Thymus (tissue), 11 donors: ENCODE measurements around the gene FBXO15. TPM values are rescaled to one million over a fixed set of nuclear protein-coding genes. Genes with fewer than 3 reads are reported as not detected.
A peak's percentile ranks its signal among the peaks of the same experiment; 100 is the strongest.

Source experiments
- DNase-seq, 9 donors: peaks; one replicate each; pipeline ENCODE4 v3.0.0-alpha.2; 2013; ENCODE audit warnings: low spot score in 9 of 9, low read depth in 6 of 9, missing footprints in 1 of 9
- H3K27ac ChIP-seq, 2 donors: one replicate each; pipeline ENCODE4 v1.5.1; 2013; ENCODE audit warnings: control low read depth in 1 of 2, low read depth in 1 of 2, low read length in 1 of 2, mild to moderate bottlenecking in 1 of 2, moderate library complexity in 1 of 2
- H3K27me3 ChIP-seq, 2 donors: one replicate each; pipeline ENCODE4 v1.5.1; 2013; ENCODE audit warnings: low read length in 1 of 2; ENCODE audit not compliant: control insufficient read depth in 2 of 2, insufficient read depth in 1 of 2
- H3K36me3 ChIP-seq, 2 donors: one replicate each; pipeline ENCODE4 v1.5.1; 2013; ENCODE audit warnings: low read length in 1 of 2, mild to moderate bottlenecking in 1 of 2, moderate library complexity in 1 of 2; ENCODE audit not compliant: control insufficient read depth in 2 of 2, insufficient read depth in 2 of 2
- H3K4me1 ChIP-seq, 2 donors: one replicate each; pipeline ENCODE4 v1.5.1; 2013; ENCODE audit warnings: low read length in 2 of 2; ENCODE audit not compliant: control insufficient read depth in 2 of 2, insufficient read depth in 2 of 2
- H3K4me3 ChIP-seq, 2 donors: one replicate each; pipeline ENCODE4 v1.5.1; 2013; ENCODE audit warnings: low read length in 2 of 2, control low read depth in 1 of 2, mild to moderate bottlenecking in 1 of 2
- H3K9me3 ChIP-seq, 2 donors: one replicate each; pipeline ENCODE4 v1.5.1; 2013; ENCODE audit warnings: low read length in 1 of 2, mild to moderate bottlenecking in 1 of 2; ENCODE audit not compliant: control insufficient read depth in 2 of 2, insufficient read depth in 1 of 2
- WGBS: extraction: QIAGEN DNeasy Blood & Tissue Kit; methylation state at CpG from one replicate; pipeline ENCODE4 v1.1.7; 2013; 5-methylcytosine and 5-hydroxymethylcytosine counted together
- polyA plus RNA-seq: library from polyadenylated mRNA; stranded (reverse); fragments of 200-250 nt; gene quantifications from one replicate; pipeline ENCODE4 v1.2.3, GENCODE V29; 2013
- total RNA-seq: library from RNA; stranded (reverse); fragments of 120-200 nt; gene quantifications from one replicate; pipeline ENCODE4 v1.2.4, GENCODE V29; 2013
- donor health status: healthy.

FBXO15 gene
- total and polyA plus RNA-seq, 2 donors: 5.1 to 9.5 TPM

DNA sequence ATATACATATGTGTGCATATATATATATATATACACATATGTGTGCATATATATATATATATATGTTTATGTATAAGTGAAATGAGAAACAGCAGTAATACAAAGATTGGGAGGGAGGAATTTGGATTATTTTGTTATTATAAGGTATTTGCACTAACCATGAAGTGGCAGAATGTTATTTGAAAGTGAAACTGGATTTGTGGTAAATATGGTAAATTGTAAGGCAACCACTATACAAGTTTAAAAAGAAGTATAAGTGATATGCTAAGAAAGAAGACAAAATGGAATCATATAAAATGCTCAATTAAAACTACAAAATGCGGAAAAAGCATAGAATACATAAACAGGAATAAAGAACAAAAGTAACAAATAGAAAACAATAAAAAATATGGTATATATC is 37.5 kb downstream of the FBXO15 start:
- no peaks in the 10 kb centered on the region for H3K36me3 ChIP-seq
- peaks cover 0 to 5% of the 10 kb centered on the region in 2 donors for H3K4me1 ChIP-seq
- no peaks in the 10 kb centered on the region for H3K27me3 ChIP-seq
- DNase-seq: no peak
- no peak overlapping the region for H3K4me3 ChIP-seq
- WGBS: 100% methylated on average over 1 of the region's 1 CpG
- no peaks in the 10 kb centered on the region for H3K9me3 ChIP-seq
- no peak overlapping the region for H3K27ac ChIP-seq

DNA sequence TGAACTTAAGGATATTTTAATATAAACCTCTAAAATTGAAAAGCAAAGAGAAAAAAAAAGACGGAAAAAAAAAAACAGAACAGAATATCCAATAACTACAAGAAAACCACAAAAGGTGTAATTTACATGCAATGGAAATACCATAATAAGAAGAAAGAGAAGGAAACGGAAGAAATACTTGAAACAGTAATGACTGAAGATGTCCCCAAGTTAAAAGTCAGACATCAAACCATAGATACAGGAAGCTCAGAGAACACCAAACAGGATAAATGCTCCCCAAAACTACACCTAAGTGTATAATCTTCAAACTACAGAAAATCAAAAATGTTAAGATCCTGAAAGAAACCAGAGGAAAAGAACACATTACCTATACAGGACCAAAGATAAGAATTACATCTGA is 39.2 kb downstream of the FBXO15 start:
- Histone ChIP-seq H3K27ac (no peak overlapping the region), H3K4me3 (no peak overlapping the region), H3K4me1 (no peaks in the 10 kb centered on the region), H3K36me3 (no peaks in the 10 kb centered on the region), H3K27me3 (no peaks in the 10 kb centered on the region), H3K9me3 (no peaks in the 10 kb centered on the region)
- 86% methylated on average over 2 of the region's 2 CpGs for WGBS
- DNase-seq: no peak

DNA sequence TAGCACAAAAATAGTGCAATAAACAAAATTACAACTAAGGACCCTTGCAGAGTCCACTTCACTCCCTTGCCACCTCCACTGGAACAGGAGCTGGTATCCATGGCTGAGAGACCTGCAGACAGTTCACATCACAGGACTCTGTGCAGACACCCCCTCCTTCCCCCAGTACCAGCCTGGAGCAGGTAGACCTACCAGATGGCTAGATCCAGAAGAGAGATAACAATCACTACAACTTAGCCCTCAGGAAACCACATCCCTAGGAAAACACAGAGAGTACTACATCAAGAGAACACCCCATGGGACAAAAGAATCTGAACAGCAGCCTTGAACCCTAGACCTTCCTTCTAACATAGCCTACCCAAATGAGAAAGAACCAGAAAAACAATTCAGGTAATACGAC is 49.8 kb downstream of the FBXO15 start:
- peaks cover 2 to 9% of the 10 kb centered on the region in 2 donors for H3K9me3 ChIP-seq
- H3K4me1 ChIP-seq: peaks cover 0 to 6% of the 10 kb centered on the region in 2 donors
- H3K36me3 ChIP-seq: no peaks in the 10 kb centered on the region
- DNase-seq: no peak
- WGBS: 87% methylated on average over 1 of the region's 1 CpG
- H3K27ac ChIP-seq: no peak overlapping the region
- no peaks in the 10 kb centered on the region for H3K27me3 ChIP-seq
- no peak overlapping the region for H3K4me3 ChIP-seq

DNA sequence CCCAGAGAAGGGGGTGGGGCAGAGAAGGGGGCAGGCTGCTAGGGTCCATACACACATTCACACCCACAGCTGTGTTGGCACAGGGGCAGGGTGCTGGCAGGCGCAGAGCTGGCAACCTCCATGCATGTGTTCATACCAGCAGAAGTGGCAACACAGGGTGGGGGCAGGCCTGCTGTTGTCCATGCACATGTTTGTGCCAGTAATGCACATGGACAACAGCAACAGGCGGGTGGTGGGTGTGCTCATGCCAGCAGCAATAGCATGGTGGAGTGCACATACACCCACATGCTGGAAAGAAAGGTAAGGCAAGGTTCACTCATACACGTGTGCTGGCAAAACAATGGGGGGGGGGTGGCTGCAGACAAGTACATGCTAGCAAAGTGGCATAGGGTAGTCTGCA is 54.7 kb downstream of the FBXO15 start:
- H3K4me1 ChIP-seq: peaks cover 0 to 6% of the 10 kb centered on the region in 2 donors
- peaks cover 2 to 13% of the 10 kb centered on the region in 2 donors for H3K9me3 ChIP-seq
- H3K4me3 ChIP-seq: no peak overlapping the region
- WGBS: 95% methylated on average over 3 of the region's 3 CpGs
- no peaks in the 10 kb centered on the region for H3K36me3 ChIP-seq
- H3K27me3 ChIP-seq: no peaks in the 10 kb centered on the region
- no peak overlapping the region for H3K27ac ChIP-seq
- DNase-seq: no peak

DNA sequence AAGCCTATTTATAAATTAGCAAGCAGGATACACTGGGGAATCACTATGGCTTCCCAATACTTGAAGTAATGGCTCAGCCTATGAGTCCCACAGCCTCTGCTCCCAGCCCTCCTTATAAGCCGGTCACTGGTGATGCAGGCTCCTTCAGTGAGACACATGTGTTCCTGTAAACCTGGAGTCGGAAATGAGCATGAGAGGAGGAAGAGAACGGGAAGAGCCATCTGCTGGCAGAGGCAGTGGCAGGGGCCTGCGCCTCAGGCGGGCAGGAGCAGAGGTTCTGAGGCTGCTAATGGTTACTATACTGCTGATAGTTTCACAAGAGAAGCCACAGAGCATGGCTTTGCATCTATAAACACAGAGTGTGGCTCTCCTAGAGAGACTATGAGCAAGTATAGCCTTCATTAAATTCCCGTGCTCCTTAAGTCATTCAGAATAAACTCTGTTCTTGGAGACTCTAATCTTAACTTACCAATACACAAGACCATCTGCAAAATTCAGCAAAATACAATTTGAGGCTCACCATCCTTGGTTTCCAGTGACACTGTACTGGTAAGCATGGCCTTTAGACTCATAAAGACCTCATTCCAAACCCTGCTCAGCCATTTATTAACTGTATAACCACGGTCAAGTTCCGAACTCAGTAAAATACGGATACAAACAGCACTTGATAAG is 63.3 kb downstream of the FBXO15 start:
- DNase-seq: no peak
- no peaks in the 10 kb centered on the region for H3K27me3 ChIP-seq
- no peaks in the 10 kb centered on the region for H3K36me3 ChIP-seq
- peaks cover 40 to 41% of the 10 kb centered on the region in 2 donors for H3K4me1 ChIP-seq
- H3K27ac ChIP-seq: peak overlapping the region; percentile 72 to 99
- 96% methylated on average over 9 of the region's 9 CpGs for WGBS
- no peak overlapping the region for H3K4me3 ChIP-seq
- H3K9me3 ChIP-seq: no peaks in the 10 kb centered on the region

DNA sequence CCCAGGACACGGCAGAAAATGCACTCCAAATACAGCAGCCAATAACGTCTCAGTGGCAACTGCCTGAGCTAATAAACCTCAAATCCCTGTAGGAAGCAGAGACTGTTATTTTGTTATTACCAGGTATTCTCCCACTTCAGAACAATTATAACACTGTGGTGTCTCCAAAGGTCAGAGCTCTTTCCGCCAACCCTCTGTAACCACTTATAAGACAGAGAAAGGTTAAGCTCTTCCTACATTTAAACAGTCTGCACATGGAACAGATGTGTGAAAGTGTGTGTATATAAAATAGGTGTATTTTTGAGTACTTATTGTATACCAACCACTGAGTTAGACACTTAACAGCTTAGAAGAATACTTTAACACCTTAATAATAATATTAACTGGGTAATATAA is 64.1 kb downstream of the FBXO15 start:
- WGBS: 58% methylated on average over 3 of the region's 3 CpGs
- Histone ChIP-seq H3K27ac (peak overlapping the region; percentile 96 to 99), H3K4me3 (no peak overlapping the region), H3K9me3 (no peaks in the 10 kb centered on the region), H3K4me1 (peaks cover 40 to 44% of the 10 kb centered on the region in 2 donors), H3K27me3 (no peaks in the 10 kb centered on the region), H3K36me3 (no peaks in the 10 kb centered on the region)
- DNase-seq: peak in 1 of 9 donors; percentile 59

DNA sequence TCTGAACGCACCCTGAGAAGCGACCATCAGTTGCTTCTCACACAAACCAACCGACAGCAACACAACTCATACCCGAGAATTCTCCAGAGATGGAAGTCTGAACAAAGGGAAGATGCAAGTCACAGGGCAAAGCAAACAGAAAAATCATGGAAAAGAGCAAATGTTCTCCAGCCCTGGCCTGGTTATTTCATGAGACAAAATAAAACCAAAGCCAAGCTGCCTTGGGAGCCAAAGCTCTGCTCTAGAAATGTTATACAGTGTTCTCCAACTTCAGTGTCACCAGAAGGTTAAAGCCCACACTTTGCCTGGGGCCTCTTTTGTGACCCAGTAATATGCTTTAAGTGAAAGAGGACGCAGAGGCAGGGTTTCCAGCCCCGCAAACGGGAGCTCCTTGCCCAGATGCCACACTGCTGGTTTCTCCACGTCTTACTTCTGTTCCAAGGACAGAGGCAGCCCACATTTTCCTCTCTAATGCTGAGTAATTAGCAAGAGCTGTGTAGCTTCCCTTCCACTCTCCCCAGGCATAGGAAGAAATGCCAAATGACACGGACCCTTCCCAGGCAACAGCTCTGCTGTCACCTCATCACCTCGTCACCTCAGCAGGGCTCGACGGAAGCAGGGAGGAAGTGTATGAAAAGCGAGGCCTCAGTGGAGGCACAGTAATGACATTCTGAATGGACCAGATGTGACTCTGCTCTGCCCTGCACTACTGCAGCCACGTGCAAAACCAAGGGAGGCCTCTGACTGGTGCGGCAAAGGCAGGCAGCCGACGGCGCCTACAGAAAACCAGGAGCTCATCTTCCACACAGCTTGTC is 64.7 kb downstream of the FBXO15 start:
- Histone ChIP-seq H3K4me1 (peaks cover 40 to 46% of the 10 kb centered on the region in 2 donors), H3K27me3 (no peaks in the 10 kb centered on the region), H3K4me3 (peak overlapping the region in 1 of 2 donors; percentile 1), H3K9me3 (no peaks in the 10 kb centered on the region), H3K36me3 (no peaks in the 10 kb centered on the region), H3K27ac (peak overlapping the region; percentile 96 to 99)
- WGBS: 37% methylated on average over 18 of the region's 18 CpGs
- DNase-seq: peak in 5 of 9 donors; percentile 46 to 89 (median 57)

DNA sequence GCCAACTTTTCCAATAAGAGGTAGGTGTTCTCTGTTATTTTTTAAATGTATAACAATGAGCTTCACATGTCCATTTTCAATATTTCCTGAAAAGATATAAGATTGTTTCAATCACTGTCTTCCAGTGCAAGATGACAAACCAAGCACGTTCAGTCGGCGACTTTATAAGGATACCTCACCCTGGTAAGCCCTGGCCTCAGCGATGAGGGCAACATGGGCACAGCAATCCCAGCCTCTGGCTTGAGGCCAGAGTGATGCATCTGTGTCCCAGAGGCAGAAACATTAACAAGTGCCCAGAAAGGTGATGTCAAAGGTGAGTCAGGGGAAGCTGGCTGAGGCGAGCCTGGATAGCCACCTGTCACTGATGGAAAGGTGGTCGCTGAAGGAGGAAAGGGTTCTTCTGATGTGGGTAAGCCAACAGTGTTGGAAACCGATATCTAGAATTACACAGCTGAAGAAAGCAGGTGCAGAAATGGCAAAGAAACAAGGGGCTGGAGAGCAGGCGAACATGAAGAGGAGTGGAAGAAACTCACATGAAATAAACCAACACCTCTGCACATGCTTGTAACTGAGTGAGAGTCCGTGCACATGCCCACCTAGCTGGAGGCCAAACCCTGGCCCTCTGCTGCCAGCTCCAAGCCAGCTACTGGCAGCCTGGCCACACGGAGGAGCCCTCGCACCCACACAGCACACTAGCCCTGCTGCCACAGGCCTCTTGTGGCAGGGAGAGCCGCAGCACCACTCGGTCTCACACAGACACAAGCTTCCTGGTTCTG is 65.5 kb downstream of the FBXO15 start:
- DNase-seq: peak in 8 of 9 donors; percentile 63 to 90 (median 72)
- 28% methylated on average over 13 of the region's 13 CpGs for WGBS
- Histone ChIP-seq H3K9me3 (no peaks in the 10 kb centered on the region), H3K4me1 (peaks cover 40 to 54% of the 10 kb centered on the region in 2 donors), H3K27ac (peak overlapping the region; percentile 96 to 99), H3K36me3 (no peaks in the 10 kb centered on the region), H3K27me3 (no peaks in the 10 kb centered on the region), H3K4me3 (no peak overlapping the region)

DNA sequence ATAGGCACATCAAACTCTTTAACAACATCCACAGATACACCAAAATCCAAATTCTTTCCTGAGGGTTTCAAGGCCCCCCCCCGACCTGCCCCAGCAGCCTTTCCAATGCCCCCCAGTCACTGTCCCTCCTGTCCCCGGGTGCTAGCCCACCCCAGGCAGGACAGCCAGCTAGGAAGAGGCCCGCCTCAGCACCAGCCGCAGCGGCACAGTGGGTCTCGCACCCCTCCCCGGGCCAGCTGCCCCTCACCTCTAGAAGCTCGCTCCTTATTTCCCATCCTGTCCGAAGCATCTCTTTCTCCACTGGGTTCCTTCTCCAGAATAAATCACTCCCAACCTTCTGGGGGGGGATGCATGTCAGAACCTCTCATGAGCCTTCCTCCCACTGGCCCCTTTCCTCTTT is 69.4 kb downstream of the FBXO15 start:
- peaks cover 27 to 52% of the 10 kb centered on the region in 2 donors for H3K4me1 ChIP-seq
- WGBS: 98% methylated on average over 9 of the region's 9 CpGs
- no peak for DNase-seq
- no peaks in the 10 kb centered on the region for H3K27me3 ChIP-seq
- H3K36me3 ChIP-seq: no peaks in the 10 kb centered on the region
- peaks cover 0 to 5% of the 10 kb centered on the region in 2 donors for H3K9me3 ChIP-seq
- no peak overlapping the region for H3K27ac ChIP-seq
- H3K4me3 ChIP-seq: no peak overlapping the region
